ENCODE results near the gene SCAF11.
A peak's percentile ranks its signal among the peaks of the same experiment; 100 is the strongest.
"Not testable (repeated sequence)": the region's sequence is repeated elsewhere in the genome, so short reads cannot be mapped to it uniquely, and the experiment has no call there.

The SCAF11 gene, protein sequence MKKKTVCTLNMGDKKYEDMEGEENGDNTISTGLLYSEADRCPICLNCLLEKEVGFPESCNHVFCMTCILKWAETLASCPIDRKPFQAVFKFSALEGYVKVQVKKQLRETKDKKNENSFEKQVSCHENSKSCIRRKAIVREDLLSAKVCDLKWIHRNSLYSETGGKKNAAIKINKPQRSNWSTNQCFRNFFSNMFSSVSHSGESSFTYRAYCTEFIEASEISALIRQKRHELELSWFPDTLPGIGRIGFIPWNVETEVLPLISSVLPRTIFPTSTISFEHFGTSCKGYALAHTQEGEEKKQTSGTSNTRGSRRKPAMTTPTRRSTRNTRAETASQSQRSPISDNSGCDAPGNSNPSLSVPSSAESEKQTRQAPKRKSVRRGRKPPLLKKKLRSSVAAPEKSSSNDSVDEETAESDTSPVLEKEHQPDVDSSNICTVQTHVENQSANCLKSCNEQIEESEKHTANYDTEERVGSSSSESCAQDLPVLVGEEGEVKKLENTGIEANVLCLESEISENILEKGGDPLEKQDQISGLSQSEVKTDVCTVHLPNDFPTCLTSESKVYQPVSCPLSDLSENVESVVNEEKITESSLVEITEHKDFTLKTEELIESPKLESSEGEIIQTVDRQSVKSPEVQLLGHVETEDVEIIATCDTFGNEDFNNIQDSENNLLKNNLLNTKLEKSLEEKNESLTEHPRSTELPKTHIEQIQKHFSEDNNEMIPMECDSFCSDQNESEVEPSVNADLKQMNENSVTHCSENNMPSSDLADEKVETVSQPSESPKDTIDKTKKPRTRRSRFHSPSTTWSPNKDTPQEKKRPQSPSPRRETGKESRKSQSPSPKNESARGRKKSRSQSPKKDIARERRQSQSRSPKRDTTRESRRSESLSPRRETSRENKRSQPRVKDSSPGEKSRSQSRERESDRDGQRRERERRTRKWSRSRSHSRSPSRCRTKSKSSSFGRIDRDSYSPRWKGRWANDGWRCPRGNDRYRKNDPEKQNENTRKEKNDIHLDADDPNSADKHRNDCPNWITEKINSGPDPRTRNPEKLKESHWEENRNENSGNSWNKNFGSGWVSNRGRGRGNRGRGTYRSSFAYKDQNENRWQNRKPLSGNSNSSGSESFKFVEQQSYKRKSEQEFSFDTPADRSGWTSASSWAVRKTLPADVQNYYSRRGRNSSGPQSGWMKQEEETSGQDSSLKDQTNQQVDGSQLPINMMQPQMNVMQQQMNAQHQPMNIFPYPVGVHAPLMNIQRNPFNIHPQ (N-terminal part only)

DNA sequence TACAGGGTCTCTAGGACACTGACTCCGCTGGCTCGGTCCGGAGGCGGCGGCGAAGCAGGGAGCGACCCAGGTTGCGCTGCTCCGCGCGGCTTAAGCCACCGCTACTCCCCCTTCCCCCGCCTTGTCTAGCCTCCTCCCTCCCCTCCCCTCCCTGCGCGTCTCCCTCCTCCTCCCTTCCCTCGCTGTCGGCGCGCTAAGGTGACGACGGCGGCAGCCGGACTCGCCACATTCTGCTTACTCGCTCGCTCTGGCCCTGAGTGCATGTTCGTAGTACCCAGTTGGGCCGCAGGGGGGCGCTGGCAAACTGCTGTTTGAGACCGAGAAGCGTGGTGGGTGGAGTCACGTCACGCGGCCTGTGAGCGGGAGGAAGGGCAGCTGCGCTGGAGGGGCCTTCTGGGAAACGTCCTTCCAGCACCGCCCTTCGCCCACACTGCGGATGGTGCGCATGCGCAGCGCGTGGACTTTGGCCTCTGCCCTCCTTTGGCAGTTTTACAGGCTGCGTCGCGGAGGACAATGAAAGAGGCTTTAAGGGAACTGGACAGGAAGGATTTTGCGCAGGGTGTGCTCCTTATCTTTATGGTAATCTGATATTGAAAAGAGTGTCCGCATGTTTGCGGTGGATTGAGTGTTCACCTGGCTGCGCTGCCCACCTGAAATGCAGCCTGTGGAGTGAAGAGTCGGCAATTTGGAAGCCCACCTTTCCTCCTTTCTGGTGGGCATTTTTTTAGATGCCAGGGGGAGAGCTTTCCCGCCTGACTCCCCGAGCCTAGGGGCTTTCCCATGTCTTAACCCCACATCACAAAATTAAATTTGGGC lies at the start of gene SCAF11:
TSS of gene SCAF11 (minus strand) at position 107 of the 816 bp plus-strand sequence. CDS start 26,407 bp downstream, outside the sequence.
- peak; percentile 89 for DNase-seq (ENCODE audit: low spot score)

DNA sequence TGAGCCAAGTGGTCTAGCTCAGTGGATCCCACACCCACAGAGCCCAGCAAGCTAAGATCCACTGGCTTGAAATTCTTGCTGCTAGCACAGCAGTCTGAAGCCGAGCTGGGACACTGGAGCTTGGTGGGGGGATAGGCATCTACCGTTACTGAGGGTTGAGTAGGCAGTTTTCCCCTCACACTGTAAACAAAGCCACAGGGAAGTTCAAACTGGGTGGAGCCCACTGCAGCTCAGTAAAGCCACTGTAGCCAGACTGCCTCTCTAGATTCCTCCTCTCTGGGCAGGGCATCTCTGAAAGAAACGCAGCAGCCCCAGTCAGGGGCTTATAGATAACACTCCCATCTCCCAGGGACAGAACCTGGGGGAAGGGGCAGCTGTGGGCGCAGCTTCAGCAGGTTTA lies 46.7 kb upstream of the SCAF11 start:
- not testable (repeated sequence) for DNase-seq (ENCODE audit: low spot score)

DNA sequence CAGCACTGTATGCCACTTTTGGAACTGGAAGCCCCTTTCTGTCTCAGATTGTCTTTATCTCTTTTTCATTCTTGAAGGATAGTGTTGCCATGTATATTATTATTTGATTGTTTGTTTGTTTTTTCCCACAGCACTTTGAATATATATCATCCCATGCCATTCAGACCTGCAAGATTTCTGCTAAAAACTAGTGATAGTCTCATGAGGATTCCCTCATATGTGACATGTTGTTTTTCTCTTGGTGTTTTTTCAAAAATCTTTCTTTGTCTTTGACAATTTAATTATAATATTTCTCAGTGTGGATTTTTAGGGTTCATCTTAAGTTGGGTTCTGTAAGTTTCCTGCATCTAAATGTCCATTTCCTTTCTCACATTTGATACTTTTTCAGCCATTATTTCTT lies 36.8 kb upstream of the SCAF11 start:
- no peak for DNase-seq (ENCODE audit: low spot score)

DNA sequence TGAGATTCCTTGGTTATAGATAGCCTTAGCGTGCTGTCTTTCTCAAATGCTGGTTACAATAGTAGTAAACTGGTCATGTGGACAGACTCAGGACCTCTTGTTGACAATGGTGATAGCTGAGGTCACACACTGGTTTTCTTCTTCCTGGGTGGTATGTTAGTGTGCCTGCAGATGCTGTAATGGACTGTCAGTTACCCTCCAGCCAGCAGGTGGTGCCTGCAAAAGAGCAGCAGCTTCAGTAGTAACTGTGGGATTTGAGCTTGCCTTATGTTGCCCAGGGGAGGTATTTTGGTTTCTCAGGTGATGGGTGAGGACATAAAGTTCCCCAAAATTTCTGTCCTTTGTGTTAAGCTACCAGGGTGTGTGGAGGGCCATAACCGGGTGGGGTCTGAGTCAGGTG lies 33.7 kb upstream of the SCAF11 start:
- no peak for DNase-seq (ENCODE audit: low spot score)

DNA sequence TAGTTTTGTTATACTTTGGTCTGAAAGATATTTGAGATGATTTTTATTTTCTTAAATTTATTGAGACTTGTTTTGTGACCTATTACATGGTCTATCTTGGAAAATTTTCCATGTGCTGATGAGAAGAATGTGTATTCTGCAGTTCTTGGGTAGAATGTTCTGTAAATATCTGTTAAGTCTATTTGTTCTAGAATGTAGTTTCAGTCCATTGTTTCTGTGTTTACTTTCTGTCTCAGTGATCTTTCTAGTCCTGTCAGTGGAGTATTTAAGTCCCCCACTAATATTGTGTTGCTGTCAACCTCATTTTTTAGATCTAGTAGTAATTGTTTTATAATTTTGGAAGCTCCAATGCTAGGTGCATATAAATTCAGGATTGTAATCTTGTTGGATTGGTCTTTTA lies 30.4 kb upstream of the SCAF11 start:
- DNase-seq (ENCODE audit: low spot score) = no peak

DNA sequence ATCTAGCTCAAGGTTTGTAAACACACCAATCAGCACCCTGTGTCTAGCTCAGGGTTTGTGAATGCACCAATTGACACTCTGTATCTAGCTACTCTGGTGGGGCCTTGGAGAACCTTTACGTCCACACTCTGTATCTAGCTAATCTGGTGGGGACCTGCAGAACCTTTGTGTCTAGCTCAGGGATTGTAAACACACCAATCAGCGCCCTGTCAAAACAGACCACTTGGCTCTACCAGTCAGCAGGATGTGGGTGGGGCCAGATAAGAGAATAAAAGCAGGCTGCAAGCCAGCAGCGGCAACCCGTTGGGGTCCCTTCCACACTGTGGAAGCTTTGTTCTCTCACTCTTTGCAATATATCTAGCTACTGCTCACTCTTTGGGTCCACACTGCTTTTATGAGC lies 28.3 kb upstream of the SCAF11 start:
- DNase-seq (ENCODE audit: low spot score) = not testable (repeated sequence)

DNA sequence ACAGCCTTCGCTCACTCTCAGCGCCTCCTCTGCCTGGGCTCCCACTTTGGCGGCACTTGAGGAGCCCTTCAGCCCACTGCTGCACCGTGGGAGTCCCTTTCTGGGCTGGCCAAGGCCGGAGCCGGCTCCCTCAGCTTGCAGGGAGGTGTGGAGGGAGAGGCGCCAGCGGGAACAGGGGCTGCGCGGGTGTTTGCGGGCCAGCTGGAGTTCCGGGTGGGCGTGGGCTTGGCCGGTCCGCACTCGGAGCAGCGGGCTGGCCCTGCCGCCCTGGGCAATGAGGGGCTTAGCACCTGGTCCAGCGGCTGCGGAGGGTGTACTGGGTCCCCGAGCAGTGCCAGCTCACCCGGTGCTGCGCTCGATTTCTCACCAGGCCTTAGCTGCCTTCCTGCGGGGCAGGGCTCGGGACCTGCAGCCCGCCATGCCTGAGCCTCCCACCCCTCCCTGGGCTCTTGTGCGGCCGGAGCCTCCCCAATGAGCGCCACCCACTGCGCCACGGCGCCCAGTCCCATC lies 27.5 kb upstream of the SCAF11 start:
- DNase-seq (ENCODE audit: low spot score) = not testable (repeated sequence)

DNA sequence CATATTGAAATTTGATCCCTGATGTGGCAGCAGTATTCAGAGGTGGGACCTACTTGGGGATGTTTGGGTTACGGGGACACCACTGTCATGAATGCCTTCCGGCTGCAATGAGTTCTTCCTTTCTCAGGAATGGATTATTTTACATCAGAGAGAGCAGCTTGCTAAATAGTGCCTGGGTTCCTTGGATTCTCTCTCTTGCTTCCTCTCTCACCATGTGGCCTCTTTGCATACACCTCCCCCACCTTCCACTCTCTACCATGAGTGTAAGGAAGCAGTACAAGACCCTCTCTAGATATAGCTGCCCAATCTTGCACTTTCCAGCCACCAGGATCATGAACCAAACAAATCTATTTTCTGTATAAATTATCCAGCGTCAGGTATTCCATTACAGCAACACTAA lies 15.4 kb upstream of the SCAF11 start:
- no peak for DNase-seq (ENCODE audit: low spot score)

DNA sequence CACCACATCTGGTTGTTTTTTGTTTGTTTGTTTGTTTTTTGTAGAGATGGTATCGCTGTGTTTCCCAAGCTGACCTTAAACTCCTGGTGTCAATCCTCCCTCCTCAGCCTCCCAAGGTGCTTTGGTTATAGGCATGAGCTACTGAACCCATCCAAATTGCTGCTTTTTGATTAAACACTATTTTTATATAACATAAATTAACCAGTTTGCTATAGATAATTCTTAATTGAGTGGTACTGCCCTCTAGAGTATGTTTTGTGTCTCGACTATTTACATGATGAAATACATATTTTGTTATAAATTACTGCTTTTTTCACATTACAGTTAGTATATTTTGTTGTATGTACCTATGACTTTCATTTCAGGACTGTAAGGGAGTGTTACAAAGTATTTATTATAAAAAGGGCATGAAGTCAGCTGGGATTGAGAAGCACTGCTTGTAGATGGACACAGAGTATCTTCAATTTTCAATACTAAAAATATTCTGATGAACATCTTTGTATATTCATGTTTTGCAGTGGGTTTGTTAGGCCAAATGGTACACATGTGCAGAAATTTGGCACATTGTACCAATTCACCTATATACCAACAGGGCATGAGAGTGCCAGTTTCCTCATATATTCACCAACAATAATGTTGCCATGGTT lies 14.9 kb upstream of the SCAF11 start:
- no peak for DNase-seq (ENCODE audit: low spot score)

DNA sequence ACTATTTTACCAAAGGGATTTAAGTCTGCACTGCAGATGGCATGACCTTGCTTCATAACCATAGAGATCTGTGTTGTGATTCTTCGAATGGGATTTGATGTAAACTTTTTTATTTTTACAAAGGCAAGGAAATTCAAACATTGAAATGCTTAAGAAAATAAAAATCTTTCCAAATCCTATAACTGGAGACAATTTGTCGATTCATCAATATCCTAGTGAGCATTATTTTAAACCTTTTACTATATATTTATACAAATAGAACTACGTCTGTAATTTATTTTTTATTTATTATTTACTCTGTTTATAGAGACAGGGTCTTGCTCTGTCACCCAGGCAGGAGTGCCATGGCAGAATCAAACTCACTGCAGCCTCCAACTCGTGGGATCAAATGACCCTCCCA lies 14.3 kb upstream of the SCAF11 start:
- DNase-seq (ENCODE audit: low spot score) = no peak

DNA sequence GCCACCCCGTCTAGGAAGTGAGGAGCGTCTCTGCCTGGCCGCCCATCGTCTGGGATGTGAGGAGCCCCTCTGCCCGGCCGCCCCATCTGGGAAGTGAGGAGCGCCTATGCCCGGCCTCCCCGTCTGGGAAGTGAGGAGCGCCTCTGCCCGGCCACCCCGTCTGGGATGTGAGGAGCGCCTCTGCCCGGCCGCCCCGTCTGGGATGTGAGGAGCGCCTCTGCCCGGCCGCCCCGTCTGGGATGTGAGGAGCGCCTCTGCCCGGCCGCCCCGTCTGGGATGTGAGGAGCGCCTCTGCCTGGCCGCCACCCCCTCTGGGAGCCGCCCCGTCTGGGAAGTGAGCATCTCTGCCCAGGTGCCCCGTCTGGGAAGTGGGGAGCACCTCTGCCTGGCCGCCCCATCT lies 9.7 kb upstream of the SCAF11 start:
- DNase-seq (ENCODE audit: low spot score) = not testable (repeated sequence)

DNA sequence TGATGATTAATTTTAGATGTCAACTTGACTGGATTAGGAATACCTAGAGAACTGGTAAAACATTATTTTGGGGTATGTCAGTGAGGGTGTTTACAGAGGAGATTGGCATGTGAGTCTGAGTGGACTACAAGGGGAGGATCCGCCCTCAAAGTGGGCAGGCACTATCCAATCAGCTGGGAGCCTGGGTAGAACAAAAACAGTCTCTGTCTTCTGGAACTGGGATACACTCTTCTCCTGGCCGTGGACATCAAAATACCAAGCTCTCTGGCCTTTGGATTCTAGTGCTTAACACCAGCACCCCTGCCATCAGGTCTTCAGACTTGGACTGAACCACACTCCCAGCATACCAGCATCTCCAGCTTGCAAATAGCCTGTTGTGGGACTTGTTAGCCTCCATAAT lies 4.4 kb upstream of the SCAF11 start:
- no peak for DNase-seq (ENCODE audit: low spot score)

DNA sequence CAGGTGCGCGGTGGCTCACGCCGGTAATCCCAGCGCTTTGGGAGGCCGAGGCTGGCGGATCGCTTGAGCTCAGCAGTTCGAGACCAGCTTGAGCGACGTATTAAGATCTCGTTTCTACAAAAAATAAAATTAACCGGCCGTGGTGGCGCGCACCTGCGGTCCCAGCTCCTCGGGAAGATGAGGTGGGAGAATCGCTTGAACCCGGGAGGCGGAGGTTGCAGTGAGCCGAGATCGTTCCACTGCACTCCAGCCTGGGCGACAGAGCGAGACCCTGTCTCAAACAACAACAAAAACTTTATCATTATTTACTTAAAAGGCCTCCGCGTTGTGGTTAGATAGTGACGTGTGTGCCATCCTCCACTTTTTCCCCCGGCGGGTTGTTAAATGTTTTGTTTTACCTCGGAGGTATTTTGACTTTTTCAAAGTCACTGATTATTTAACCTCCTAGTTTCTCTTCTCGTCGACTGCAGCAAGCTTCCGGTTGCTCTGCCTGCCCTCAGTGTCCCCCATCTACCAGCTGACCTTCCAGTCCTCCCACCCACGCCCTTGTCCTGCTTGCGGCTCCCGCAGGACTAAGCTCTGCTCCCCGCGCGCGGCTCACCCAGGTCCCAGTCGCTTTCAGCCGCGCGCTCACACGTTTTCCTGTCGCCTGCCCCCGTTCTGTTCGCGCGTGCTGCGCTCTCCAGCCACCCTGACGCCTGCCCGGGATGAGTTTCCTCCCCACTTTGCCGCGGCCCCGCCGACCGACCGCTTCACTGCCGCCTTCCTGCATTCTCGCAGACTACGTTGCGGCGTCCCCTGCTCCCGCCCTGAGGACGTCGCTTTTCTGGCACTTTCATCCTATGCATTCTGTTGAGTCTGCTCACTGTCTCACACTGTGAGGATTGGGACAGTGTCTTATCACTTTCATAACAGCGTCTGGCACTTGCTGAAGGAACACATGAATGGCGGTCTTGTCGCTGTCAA lies 1.2 kb upstream of the SCAF11 start:
- peak; percentile 72 for DNase-seq (ENCODE audit: low spot score)

DNA sequence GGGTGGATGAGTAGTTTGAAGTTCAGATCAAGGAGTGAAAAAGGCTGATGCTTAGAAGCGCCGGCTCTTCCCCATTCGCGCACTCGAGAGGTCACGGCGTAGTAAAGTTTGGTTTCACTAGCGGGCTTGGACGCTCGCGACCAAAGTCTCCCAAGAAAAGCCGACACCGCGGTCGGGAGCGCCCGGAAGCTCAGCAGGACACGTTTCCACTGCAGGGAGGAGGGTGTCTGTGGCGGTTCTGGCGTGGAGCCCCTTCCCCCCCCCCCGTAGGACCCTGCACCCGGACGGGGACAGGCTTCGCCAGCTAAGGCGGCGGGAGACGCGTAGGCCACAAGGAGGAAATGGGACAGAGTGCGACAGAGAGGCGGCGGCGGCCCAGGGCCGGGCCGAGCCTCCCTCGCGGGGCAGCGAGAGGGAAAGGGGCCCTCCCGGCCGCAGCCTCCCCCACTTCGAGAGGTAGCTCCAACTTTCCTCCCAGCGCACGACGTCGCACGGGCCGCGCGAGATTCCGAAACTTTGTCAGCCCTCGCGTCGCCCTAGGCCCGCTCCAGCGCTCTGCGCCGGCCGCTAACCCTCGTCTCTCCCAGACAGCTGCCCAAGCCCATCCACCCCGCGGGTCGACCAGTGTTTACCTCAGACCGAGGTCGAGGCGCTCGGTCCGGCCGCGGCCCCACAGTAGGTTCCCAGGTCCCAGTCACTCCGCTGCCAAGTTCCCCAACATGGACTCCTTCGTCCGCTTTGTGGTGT lies 480 bp downstream of the SCAF11 start:
- DNase-seq (ENCODE audit: low spot score) = peak; percentile 25

DNA sequence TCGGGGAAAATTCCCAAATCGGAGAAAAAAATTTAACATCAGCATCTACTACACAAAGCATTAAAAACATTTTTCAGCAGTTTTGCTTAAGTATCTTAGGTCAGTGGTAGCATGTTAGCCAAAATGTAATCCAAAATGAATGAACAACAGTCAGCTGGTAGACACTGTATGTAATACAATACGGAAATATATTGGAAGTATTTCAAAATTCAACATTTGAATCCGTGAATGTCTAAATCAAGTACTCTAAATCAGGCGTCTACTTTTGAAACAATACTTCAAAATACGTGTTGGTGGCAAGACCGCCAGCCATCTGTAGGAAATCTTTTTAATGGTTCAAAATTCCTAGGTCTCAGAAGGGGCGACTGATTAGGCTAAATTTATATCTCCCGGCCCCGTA lies 1.1 kb downstream of the SCAF11 start:
- DNase-seq (ENCODE audit: low spot score) = no peak

DNA sequence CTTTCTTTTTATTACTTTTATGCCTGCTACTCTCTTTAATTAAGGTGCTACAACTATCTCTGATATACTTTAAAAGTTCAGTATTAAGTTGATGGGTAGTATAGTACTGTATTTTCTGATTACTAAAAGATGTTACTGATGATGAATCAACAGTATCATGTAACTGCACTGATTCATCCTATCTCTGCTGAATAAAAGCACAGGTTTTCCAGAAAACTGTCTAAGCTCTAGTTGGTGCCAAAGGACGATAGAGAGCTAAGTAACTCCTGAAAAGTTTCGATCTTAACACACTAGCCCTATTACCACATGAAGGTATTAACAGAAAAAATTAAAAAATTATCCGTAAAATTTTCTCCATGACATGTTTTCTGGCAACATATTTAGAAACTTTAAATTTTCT lies 2.1 kb downstream of the SCAF11 start:
- DNase-seq (ENCODE audit: low spot score) = no peak

DNA sequence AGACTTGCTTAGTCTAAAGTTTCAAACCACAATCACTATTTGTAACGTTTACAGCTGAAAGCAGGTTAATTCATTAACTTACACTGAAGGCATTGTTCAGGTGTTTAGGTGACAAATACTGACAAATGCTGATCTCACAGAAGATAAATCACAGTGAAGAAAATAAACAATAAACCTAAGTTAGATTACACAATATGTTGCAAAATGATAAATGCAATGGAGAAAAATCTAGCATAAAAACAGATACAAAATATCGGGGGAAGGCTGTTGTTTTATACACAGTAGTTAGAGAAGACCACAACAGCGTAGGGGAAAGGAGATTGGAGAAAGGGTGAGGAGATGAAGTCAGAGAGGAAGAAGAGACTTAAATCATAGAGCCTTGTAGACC lies 3.0 kb downstream of the SCAF11 start:
- DNase-seq (ENCODE audit: low spot score) = no peak

DNA sequence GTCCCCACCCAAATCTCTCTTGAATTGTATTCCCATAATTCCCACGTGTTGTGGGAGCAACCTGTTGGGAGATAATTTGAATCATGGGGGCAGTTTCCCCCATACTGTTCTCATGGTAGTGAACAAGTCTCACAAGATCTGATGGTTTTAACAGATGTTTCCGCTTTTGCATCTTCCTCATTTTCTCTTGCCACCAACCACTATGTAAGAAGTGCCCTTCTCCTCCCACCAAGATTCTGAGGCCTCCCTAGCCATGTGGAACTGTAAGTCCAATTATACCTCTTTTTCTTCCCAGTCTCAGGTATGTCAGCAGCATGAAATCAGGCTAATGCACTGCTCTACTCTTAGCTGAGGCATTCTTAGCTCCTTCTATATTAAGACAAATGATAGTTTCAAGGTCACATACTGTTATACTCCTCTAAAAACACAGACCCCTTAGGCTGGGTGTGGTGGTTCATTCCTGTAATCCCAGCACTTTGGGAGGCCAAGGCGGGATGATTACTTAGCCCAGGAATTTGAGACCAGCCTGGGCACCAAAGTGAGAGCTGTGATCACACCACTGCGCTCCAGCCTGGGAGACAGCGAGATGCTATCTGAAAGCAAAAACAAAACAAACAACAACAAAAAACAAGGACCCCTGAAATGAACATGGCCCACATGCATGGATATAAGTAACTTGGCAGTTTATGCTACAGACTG lies 3.6 kb downstream of the SCAF11 start:
- DNase-seq (ENCODE audit: low spot score) = no peak

Data from HuH-7.5 (cell line).